ENCODE data around the gene HEPN1. TPM values are rescaled to one million over a fixed set of nuclear protein-coding genes. Genes with fewer than 3 reads are reported as not detected.

Gene HEPN1
- total RNA-seq, 4 donors from 2014 or later, result not detected

GRCh38 chr11:124879493-124880289 is 39.4 kb upstream of the HEPN1 start:
- H3K4me1 ChIP-seq, result peaks cover 3 to 34% (median 6%) of the 10 kb centered on the region in 3 donors

GRCh38 chr11:124880290-124880611 is 38.8 kb upstream of the HEPN1 start:
- Histone ChIP-seq H3K36me3 (no peaks in the 10 kb centered on the region), H3K9me3 (no peaks in the 10 kb centered on the region), H3K4me1 (peaks cover 3 to 34% (median 6%) of the 10 kb centered on the region in 3 donors), H3K27ac (no peak overlapping the region), H3K27me3 (peaks cover 0 to 15% (median 0%) of the 10 kb centered on the region in 4 donors), H3K4me3 (no peak overlapping the region)
- WGBS, 2 donors, result 60 to 82% methylated on average over 2 to 5 of the region's 10 CpGs
- intact Hi-C loops (cut with DNase I), result no loop called here
- DNase-seq, result no peak
- no peak for TF ChIP-seq POLR2A (IDR thresholded peaks at IDR 0.05)
- no peak for TF ChIP-seq CTCF (IDR thresholded peaks at IDR 0.05)

More at GRCh38 chr11:124879493-124880289, 39.4 kb upstream of the HEPN1 start:
- intact Hi-C loops (cut with DNase I), result no loop called here
- DNase-seq, result no peak
- H3K9me3 ChIP-seq, result no peaks in the 10 kb centered on the region
- peak overlapping the region in 1 of 4 donors; percentile 5 for H3K27ac ChIP-seq
- WGBS, 2 donors, result 56 to 93% methylated on average over 4 to 5 of the region's 16 CpGs
- TF ChIP-seq POLR2A (IDR thresholded peaks at IDR 0.05), result no peak
- no peak for TF ChIP-seq CTCF (IDR thresholded peaks at IDR 0.05)
- no peak overlapping the region for H3K4me3 ChIP-seq
- no peaks in the 10 kb centered on the region for H3K36me3 ChIP-seq
- peaks cover 0 to 21% (median 0%) of the 10 kb centered on the region in 4 donors for H3K27me3 ChIP-seq

- Histone ChIP-seq H3K36me3 (no peaks in the 10 kb centered on the region), H3K4me3 (no peak overlapping the region), H3K27me3 (peaks cover 0 to 8% (median 0%) of the 10 kb centered on the region in 4 donors), H3K27ac (no peak overlapping the region), H3K4me1 (peaks cover 1 to 28% (median 3%) of the 10 kb centered on the region in 3 donors), H3K9me3 (no peaks in the 10 kb centered on the region)
- intact Hi-C loops (cut with DNase I), result no loop called here
- 68 to 75% methylated on average over 1 to 3 of the region's 3 CpGs for WGBS, 2 donors
- TF ChIP-seq CTCF (IDR thresholded peaks at IDR 0.05) (no peak), POLR2A (IDR thresholded peaks at IDR 0.05) (no peak)
- no peak for DNase-seq
These were observed 38.1 kb upstream of the HEPN1 start for GRCh38 chr11:124880958-124881357.

GRCh38 chr11:124882339-124883071 is 36.5 kb upstream of the HEPN1 start:
- Histone ChIP-seq H3K4me1 (peaks cover 0 to 16% (median 0%) of the 10 kb centered on the region in 3 donors), H3K27ac (peak overlapping the region in 2 of 4 donors; percentile 47 to 49), H3K4me3 (no peak overlapping the region), H3K36me3 (no peaks in the 10 kb centered on the region), H3K9me3 (no peaks in the 10 kb centered on the region), H3K27me3 (peaks cover 0 to 13% (median 0%) of the 10 kb centered on the region in 4 donors)
- WGBS, 2 donors, result 56 to 66% methylated on average over 9 to 11 of the region's 11 CpGs
- intact Hi-C loops (cut with DNase I), result no loop called here
- TF ChIP-seq CTCF (IDR thresholded peaks at IDR 0.05) (no peak), POLR2A (IDR thresholded peaks at IDR 0.05) (no peak)
- no peak for DNase-seq

- intact Hi-C loops (cut with DNase I), result no loop called here
- TF ChIP-seq CTCF (IDR thresholded peaks at IDR 0.05), result no peak
- TF ChIP-seq POLR2A (IDR thresholded peaks at IDR 0.05), result no peak
- Histone ChIP-seq H3K4me1 (peaks cover 0 to 8% (median 0%) of the 10 kb centered on the region in 3 donors), H3K27me3 (peaks cover 0 to 20% (median 0%) of the 10 kb centered on the region in 4 donors), H3K9me3 (no peaks in the 10 kb centered on the region), H3K27ac (no peak overlapping the region), H3K36me3 (no peaks in the 10 kb centered on the region), H3K4me3 (no peak overlapping the region)
- DNase-seq, result no peak
- WGBS, 2 donors, result 83% methylated on average over 1 of the region's 1 CpG; no CpG with 5 or more reads in 1 of the 2 donors
These were observed 34.7 kb upstream of the HEPN1 start for GRCh38 chr11:124884340-124884739.
